NCI-H748 treated with DMSO at 0.1 percent for 48 hours (cell line): ENCODE results near the gene CLCNKA.

Experiments
- DNase-seq: peaks from one replicate; lab custom pipeline; 2025; lab: John Stamatoyannopoulos, UW

Gene CLCNKA

DNA sequence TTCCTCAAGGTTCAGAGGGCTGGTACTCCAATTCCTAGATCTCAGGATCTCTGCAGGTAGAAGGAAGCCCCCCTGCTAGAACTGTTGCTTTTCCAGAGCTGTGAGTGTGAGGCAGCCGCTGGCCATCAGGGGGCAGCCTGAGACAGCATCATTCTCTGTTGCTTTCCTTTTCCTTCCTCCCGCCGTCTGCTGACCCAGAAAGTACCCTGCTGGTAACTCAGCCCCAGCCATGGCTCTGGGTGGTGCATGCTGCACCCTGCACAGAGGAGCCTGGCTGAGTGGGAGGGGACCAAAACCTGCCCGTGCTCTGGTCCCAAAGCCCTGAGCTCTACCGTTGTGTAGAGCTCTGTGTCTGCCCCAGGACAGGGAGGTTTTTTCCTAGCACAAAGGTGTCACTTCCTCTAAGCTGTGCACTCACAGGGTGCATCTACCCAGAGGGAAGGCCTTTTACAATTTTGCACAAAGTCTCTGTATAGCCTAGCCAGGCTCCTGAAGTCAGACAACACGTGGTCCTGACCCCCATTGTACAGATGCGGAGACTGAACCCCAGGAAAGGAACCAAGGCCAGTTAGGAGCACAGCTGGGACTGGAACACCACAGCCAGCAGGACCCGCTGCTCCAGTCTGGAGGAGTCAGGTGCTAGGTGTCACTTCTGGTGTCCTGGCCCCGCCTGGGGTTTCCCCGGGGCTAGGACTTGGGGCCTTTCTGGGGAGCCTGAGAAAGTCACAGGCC, 57.3 kb downstream of the CLCNKA start:
- peak; percentile 55 for DNase-seq

DNA sequence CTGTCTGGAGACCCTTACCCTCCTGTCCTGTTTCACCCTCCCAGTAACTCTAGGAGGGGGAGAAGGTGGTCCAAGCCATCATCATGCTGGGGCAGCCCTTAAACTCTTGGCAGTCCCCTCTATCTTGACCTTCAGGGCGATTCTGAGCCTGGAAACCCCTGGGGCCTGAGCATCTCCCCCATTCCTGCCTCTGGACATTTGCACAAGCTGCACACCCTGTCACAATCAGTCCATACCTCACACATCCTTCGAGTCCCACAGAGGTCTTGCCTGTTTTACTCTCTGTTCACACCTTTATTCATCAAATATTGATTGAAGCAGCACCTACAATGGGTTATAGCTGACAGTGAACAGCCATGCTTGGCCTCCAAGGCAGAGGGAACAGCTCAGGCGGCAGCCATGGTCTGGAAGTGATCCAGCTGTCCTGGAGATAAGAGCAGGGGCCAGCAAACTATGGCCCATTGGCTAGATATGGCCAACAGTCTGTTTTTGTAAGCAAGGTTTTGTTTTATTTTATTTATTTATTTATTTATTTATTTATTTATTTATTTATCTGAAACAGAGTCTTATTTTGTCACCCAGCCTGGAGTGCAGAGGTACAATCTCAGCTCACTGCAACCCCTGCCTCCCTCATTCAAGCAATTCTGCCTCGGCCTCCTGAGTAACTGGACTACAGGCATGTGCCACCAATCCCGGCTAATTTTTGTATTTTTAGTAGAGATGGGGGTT, 58.8 kb downstream of the CLCNKA start:
- no peak for DNase-seq

DNA sequence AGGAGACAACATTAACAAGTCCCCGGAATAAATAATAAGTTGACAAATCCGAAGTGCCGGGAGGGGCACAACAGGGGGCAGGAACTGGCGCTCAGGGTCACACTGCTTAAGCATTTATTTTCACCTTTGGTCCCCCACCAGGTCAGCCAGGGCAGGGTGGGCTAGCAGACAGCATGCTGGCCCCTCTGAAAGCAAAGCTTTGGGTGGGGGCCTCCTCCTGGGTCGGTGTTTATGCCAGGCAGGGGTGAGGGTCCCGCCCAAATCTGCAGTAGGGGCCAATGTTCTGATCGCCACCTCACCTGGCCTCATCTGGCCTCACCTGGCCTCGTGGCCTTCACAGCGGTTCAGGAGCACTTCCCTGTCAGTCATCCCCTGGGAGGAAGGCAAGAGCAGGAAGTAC, 59.8 kb downstream of the CLCNKA start:
- no peak for DNase-seq

DNA sequence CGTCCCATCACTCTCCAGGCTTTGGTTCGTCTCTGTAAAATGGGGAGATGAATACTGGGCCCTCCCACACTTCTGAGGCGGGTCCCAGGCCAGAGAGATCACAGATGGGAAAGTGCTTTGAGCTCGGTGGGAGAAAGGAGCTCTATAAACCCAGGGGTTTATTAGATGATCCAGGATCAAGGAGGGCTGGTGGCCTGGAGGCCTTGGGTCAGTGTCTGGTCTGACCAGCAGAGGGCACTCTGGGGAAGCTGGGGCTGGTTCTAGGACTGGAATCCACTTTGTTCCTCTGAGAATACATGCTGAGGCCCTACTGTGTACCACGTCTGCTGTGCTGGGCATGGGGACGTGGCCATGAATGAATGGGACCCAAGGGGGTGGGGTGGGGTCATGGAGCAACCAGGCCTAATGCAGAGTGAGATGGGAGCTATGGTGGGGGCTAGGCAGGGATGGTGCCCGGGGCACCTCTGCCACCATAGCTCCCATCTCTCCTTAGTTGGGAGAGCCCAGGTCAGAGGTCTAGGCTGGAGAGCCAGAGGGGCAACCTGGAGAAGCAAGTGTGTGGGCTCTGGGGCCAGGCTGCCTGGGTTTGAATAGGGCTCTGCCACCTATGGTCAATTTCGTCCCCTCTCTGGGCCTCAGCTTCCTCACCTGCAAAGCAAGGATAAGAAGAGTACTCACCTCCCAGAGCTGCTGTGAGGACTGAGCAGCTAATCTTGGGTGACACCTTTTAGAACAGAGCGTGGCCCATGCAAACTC, 60.6 kb downstream of the CLCNKA start:
- DNase-seq = no peak

GRCh38 chr1:16083486-16083885, 61.6 kb downstream of the CLCNKA start:
- DNase-seq = no peak
